Activated CD4-positive, alpha-beta T cell treated with anti-CD3 and anti-CD28 coated beads, Interleukin-2, amount 10 ng/mL, durations not matched to agents 7 days and 5 days (primary cell): Measurements from ENCODE around the gene RSPO3. TPM values are rescaled to one million over a fixed set of nuclear protein-coding genes. Genes with fewer than 3 reads are reported as not detected.
"Not testable (repeated sequence)": the region's sequence is repeated elsewhere in the genome, so short reads cannot be mapped to it uniquely, and the experiment has no call there.

Experiments used
- CTCF ChIA-PET: fragments of 350-600 bp; sonication (Branson Sonifier 250); formaldehyde crosslinking; loops from one replicate; lab custom pipeline; 2021; ENCODE audit warnings: antibody characterized with exemption; lab: Charles Lee
- POLR2A ChIA-PET: fragments of 350-600 bp; sonication (Branson Sonifier 250); formaldehyde crosslinking; loops from one replicate; lab custom pipeline; 2021; ENCODE audit warnings: antibody characterized with exemption; lab: Charles Lee
- DNase-seq: peaks from one replicate; pipeline ENCODE4 v3.0.0-alpha.2; 2020
- H3K27ac Mint-ChIP-seq: one replicate; pipeline ENCODE4 v1.8.0; 2021; ENCODE audit warnings: mild to moderate bottlenecking, moderate library complexity, mixed read lengths
- H3K27me3 Mint-ChIP-seq: one replicate; pipeline ENCODE4 v1.8.0; 2021; ENCODE audit warnings: mixed read lengths
- H3K36me3 Mint-ChIP-seq: one replicate; pipeline ENCODE4 v1.8.0; 2021; ENCODE audit warnings: low read depth, mixed read lengths
- H3K4me1 Mint-ChIP-seq: one replicate; pipeline ENCODE4 v1.8.0; 2021; ENCODE audit warnings: mixed read lengths
- H3K4me3 Mint-ChIP-seq: one replicate; pipeline ENCODE4 v1.8.0; 2021; ENCODE audit warnings: mild to moderate bottlenecking, moderate library complexity, mixed read lengths
- H3K9me3 Mint-ChIP-seq: one replicate; pipeline ENCODE4 v1.8.0; 2021; ENCODE audit warnings: mixed read lengths
- total RNA-seq, 2 experiments: library from RNA; stranded (reverse); gene quantifications; one replicate each; pipeline ENCODE4 v1.2.3, GENCODE V29; 2021

RSPO3 gene
- total RNA-seq, 2 experiments from 2014 or later, result not detected

- Mint-ChIP-seq H3K4me3 (no peak overlapping the region), H3K4me1 (no peaks in the 10 kb centered on the region)
- CTCF ChIA-PET, result no interaction called here
These were observed 103.9 kb downstream of the RSPO3 start for GRCh38 chr6:127222418-127222817.

GRCh38 chr6:127225497-127225896 is 107.0 kb downstream of the RSPO3 start:
- ChIA-PET CTCF (no interaction called here), POLR2A (no interaction called here)
- peaks cover 5% of the 10 kb centered on the region for H3K27me3 Mint-ChIP-seq
- no peaks in the 10 kb centered on the region for H3K36me3 Mint-ChIP-seq
- no peak overlapping the region for H3K27ac Mint-ChIP-seq
- no peaks in the 10 kb centered on the region for H3K9me3 Mint-ChIP-seq
- no peak overlapping the region for H3K4me3 Mint-ChIP-seq
- H3K4me1 Mint-ChIP-seq, result no peaks in the 10 kb centered on the region
- no peak for DNase-seq

More at GRCh38 chr6:127222418-127222817, 103.9 kb downstream of the RSPO3 start:
- H3K27ac Mint-ChIP-seq, result no peak overlapping the region
- H3K36me3 Mint-ChIP-seq, result no peaks in the 10 kb centered on the region
- peaks cover 9% of the 10 kb centered on the region for H3K27me3 Mint-ChIP-seq
- no peaks in the 10 kb centered on the region for H3K9me3 Mint-ChIP-seq
- no peak for DNase-seq
- POLR2A ChIA-PET, result no interaction called here

DNA sequence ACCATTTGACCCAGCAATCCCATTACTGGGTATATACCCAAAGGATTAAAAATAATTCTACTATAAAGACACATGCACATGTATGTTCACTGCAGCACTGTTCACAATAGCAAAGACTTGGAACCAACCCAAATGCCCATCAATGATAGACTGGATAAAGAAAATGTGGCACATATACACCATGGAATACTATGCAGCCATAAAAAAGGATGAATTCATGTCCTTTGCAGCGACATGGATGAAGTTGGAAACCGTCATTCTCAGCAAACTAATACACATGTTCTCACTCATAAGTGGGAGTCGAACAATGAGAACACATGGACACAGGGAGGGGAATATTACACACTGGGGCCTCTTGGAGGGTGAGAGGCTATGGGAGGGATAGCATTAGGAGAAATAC is 115.3 kb downstream of the RSPO3 start:
- H3K4me3 Mint-ChIP-seq, H3K4me1 Mint-ChIP-seq, H3K27ac Mint-ChIP-seq, H3K9me3 Mint-ChIP-seq, H3K36me3 Mint-ChIP-seq, POLR2A ChIA-PET, CTCF ChIA-PET, DNase-seq: not testable (repeated sequence)
- H3K27me3 Mint-ChIP-seq, result peaks cover 11% of the 10 kb centered on the region

DNA sequence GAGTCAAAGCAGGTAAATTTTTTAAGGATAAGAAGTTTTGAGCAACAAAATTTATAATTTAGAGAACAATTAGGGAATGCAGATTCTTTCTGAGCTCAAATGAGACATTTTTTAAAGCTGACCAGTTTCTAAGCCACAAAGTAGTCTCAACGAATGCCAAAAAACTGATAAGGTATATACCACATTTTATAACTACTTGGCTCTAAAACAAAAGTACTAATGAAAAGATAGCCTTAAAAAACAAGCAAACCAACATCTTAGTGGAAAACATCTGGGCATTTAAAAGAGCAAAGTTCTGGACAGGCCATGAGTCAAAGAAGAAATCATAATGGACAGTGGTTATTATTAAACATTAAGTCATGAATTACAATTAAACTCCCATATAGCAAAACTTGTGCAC is 125.0 kb downstream of the RSPO3 start:
- ChIA-PET POLR2A (no interaction called here), CTCF (interaction anchor here (0.5 to 0.9 kb wide), 2 partner anchors 23 to 1545 kb away, joined by 3 read pairs; partner anchors contain the start of gene RNF146)
- H3K4me3 Mint-ChIP-seq, result no peak overlapping the region
- H3K9me3 Mint-ChIP-seq, result no peaks in the 10 kb centered on the region
- DNase-seq, result no peak
- H3K4me1 Mint-ChIP-seq, result no peaks in the 10 kb centered on the region
- peaks cover 6% of the 10 kb centered on the region for H3K27me3 Mint-ChIP-seq
- no peak overlapping the region for H3K27ac Mint-ChIP-seq
- no peaks in the 10 kb centered on the region for H3K36me3 Mint-ChIP-seq

Other genes with a start within 250 kb of the RSPO3 start
- gene RNF146, start 148.2 kb downstream of the RSPO3 start, total RNA-seq, result 10 to 100 TPM; 22.4 to 25.8 TPM
- 10 to 100 TPM; 31.1 to 38.5 TPM for gene ECHDC1, start 224.9 kb downstream of the RSPO3 start, total RNA-seq